GM12875 (cell line): Measurements from ENCODE around the gene NXF1.
"Not testable (repeated sequence)": the region's sequence is repeated elsewhere in the genome, so short reads cannot be mapped to it uniquely, and the experiment has no call there.

Experiments
- H3K4me3 ChIP-seq: one replicate; pipeline ENCODE4 v1.5.1; 2011; ENCODE audit warnings: low read depth, low read length, control low read depth
- TF ChIP-seq, protein P1 (sequence below): IDR thresholded peaks from 2 replicates; pipeline ENCODE4 v1.5.1; 2011; ENCODE audit warnings: low read depth, mild to moderate bottlenecking, control low read depth, inconsistent platforms, low read length, moderate library complexity, borderline replicate concordance; ENCODE audit not compliant: insufficient read depth

Gene NXF1

DNA sequence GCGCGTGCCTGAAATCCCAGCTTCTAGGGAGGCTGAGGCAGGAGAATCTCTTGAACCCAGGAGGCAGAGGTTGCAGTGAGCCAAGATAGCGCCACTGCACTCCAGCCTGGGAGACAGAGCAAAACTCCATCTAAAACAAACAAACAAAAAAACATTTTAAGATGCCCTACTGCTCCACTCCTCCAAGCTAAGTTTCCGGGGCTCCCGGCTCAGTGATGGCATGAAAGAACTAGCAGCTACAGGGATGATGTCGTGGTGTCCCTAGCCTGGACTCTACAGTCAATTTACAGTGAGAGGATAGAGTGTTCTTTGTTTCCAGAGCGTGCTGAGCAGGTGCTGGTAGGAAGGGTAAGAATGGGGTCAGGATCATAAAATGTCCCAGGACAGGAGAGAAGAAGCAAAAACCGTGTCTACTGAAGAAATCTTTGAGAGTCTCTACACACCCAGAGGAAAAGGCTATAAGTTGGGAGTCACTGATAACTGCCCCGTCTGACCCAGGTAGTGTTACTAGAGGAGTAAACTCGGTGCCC lies 50.1 kb downstream of the NXF1 start:
- TF ChIP-seq, protein P1, sequence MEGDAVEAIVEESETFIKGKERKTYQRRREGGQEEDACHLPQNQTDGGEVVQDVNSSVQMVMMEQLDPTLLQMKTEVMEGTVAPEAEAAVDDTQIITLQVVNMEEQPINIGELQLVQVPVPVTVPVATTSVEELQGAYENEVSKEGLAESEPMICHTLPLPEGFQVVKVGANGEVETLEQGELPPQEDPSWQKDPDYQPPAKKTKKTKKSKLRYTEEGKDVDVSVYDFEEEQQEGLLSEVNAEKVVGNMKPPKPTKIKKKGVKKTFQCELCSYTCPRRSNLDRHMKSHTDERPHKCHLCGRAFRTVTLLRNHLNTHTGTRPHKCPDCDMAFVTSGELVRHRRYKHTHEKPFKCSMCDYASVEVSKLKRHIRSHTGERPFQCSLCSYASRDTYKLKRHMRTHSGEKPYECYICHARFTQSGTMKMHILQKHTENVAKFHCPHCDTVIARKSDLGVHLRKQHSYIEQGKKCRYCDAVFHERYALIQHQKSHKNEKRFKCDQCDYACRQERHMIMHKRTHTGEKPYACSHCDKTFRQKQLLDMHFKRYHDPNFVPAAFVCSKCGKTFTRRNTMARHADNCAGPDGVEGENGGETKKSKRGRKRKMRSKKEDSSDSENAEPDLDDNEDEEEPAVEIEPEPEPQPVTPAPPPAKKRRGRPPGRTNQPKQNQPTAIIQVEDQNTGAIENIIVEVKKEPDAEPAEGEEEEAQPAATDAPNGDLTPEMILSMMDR = no peak
- H3K4me3 ChIP-seq = no peak overlapping the region

DNA sequence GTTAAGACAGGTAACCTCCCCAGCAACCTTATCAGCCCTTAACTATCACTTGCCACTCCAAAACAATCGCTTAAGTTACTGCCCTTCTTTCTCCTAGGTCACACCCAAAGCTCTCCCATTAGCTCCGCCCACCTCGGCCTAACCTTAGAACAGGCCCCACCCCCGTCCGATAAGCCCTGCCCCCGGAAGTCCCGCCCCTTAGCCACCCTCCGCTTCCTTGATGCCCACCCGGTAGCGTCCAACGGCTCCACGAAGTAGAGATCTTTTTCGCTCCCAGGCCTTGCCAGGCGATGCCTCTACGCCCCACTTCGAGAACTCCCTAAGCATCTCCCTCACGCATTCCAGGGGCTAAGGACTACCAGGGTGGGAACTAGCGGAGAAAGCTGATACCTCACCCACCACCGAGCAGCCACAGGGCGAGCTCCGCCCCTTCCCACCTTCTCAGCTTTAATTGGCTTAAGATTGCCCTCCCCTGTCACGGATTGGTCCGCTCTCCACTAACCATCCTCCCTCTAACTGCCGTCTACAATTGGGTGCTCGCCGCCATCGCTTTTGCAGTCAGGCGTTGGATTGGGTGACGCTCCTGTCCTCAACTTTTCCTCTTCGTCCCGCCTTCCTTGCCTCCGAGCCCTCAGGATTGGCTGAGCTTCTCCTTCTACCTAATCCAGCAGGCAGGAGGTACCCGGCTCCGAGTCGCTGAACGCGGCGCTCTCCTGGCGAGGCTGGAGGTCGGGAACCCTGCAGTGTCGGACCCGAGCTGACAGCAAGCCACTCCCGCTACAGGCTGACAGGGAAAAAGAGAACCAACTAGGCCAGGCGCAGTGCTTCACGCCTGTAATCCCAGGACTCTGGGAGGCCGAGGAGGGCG lies 51.3 kb downstream of the NXF1 start, which contains the start of gene ZBTB3:
Gene ZBTB3 (minus strand): TSS at position 425 of the 868 bp plus-strand sequence. CDS start 496 bp downstream, outside the sequence.
- peak within 1 kb of the TSS; percentile 70 for H3K4me3 ChIP-seq
- TF ChIP-seq, protein P1 = no peak

DNA sequence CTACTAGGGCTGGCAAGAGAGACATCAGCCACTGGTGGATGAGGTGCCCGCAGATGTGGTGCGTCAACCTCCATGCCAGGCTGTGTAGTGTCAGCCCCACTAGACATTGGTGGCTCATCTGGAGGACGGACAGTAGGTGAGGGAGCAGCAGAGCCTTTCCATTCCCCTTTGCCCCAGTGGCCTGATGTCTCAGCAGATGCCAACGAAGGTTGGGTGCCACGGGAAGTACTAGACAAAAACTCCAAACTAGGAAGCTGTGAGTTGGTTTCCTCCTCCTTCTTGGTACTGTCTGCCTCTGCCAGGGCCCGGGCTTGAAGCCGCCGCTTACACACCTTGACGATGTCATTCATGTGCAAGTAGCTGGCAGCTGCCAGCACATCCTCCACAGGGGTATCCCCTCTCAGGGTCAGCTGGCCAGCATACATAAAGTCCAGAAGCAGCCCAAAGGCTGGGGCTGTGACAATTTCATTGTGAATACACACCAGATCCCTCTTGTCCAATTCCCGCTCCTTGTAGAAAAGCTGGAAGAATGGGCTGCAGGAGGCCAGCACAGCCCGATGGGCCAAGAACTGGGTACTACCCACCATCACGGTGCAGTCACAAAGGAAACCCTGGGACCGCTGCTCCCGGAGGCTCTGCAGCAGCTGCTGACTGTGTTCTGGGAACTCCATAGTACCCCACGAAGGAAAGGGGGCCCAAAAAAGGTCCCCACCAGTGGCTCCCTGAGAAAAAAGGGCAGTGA lies 52.1 kb downstream of the NXF1 start:
- TF ChIP-seq, protein P1 = no peak

DNA sequence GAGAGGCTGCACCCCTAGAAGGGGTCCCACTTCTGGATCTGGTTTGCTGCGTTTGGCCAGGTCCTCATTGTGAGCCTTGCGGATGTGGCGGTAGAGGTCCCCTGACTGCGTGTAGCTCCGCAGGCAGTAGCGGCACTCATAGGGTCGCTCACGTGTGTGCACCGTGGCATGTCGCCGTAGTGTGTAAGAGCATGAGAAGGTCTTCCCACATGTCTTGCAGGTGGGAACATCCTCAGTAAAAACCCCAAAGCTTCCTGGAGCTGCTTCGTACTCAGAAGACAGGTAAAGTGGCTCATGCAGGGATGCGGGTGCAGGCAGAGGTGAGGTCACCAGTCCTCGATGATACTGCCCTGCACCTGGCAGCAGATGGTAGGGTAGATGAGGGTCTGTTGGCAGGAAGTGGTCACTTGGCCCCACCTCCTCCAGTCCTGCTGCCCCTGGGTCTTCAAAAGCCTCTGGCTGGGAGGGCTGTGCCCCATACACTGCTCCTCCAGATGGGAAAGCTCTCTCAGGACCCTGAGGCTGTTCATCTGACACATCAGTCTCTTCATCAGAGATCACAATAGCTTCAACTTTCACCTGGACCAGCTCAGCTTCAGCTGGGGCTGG lies 53.0 kb downstream of the NXF1 start:
- TF ChIP-seq, protein P1 = no peak
- no peak overlapping the region for H3K4me3 ChIP-seq

More for the DNA sequence above, 52.1 kb downstream of the NXF1 start:
- peak overlapping the region; percentile 70 for H3K4me3 ChIP-seq

DNA sequence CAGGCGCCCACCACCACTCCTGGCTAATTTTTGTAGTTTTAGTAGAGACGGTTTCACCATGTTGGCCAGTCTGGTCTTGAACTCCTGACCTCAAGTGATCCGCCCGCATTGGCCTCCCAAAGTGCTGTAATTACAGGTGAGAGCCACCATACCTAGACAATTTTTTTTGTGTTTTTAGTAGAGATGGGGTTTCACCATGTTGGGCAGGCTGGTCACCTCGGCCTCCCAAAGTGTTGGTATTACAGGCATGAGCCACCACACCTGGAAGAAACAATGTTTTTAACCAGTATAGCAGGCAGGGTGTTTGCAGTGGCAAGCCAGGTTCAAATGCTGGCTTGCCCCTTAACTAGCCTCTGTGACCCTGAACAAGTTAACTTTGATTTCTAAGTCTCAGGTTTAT lies 55.3 kb downstream of the NXF1 start:
- not testable (repeated sequence) for H3K4me3 ChIP-seq

DNA sequence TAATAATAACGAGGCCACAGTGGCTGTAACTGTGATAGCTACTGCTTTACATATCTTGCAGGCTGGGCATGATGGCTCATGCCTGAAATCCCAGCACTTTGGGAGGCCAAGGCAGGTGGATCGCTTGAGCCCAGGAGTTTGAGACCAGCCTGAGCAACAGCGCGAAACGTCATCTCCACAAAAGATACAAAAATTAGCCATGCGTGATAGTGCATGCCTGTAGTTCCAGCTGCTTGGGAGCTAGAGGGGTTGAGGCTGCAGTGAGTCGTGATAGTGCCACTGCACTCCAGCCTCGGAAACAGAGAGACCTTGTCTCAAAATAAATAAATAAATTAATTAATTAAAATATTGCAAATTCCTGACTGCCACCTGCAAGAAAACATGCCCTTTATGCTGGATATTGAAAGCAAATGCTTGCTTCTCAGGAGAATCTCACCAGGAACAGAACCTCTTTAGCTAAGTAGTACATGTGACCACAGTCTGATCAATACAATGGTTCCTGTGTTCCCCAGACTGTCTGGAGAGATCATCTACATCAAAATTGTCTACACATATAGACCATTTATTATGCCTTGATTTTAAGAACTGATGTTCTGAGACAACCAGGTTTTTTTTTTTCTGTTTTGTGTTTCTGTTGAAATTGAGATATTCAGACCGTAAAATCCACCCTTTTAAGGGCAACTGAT lies 57.6 kb downstream of the NXF1 start:
- no peak overlapping the region for H3K4me3 ChIP-seq
- TF ChIP-seq, protein P1 = no peak
